ENCODE data around the gene SMARCD3. TPM values are rescaled to one million over a fixed set of nuclear protein-coding genes. Genes with fewer than 3 reads are reported as not detected.

SMARCD3 gene
- total and polyA plus RNA-seq, 2 of the 8 experiments (the other 6 are each of a cell fraction or from before 2014, with no cell fraction given), result 3.0 to 5.6 TPM

GRCh38 chr7:151226875-151227782 is 21.4 kb downstream of the SMARCD3 start, which contains the start of gene ABCF2:
Gene ABCF2 (minus strand): TSS chr7:151227205. CDS start chr7:151226458, 747 bp downstream.
- H3K9ac ChIP-seq (replicated peaks in 1 of 4; ENCODE audit: extremely low read depth in 1 of 4, low read depth in 3 of 4, low read length in 3 of 4), result peak within 1 kb of the TSS; percentile 65 to 75 (median 70)
- no peak within 1 kb of the TSS for H3K14ac ChIP-seq (ENCODE audit: insufficient read length)
- H3K23ac ChIP-seq (ENCODE audit: insufficient read length), result no peak within 1 kb of the TSS
- H3K36me3 ChIP-seq (ENCODE audit: control insufficient read depth in 2 of 4, insufficient read depth in 4 of 4, low read length in 3 of 4), result peaks cover 11 to 30% (median 26%) of the 10 kb centered on the region in 4 experiments
- POLR2A ChIA-PET (ENCODE audit: partially characterized antibody), result interaction anchor here (0.8 to 3.2 kb wide), 20 partner anchors 9 to 166 kb away, joined by 3 to 36 read pairs (median 4); partner anchors contain the start of gene H2BK1
- FAIRE-seq (no peak), DNase-seq (ENCODE audit: low read depth in 1 of 2, low spot score in 2 of 2) (peak; percentile 95 to 99)
- no peak within 1 kb of the TSS for H2BK15ac ChIP-seq (ENCODE audit: low read length)
- H3K79me2 ChIP-seq (ENCODE audit: control insufficient read depth in 1 of 2, insufficient read depth in 2 of 2, low read length in 2 of 2), result peaks cover 0 to 18% of the 10 kb centered on the region in 2 experiments; a peak in 2 of 4 replicates
- peaks cover 7% of the 10 kb centered on the region; the same call in 1 of the 2 replicates for H3K79me1 ChIP-seq (ENCODE audit: low read depth, low read length)
- peak within 1 kb of the TSS; percentile 83 to 95 (median 90) for H3K4me3 ChIP-seq (ENCODE audit: extremely low read depth in 1 of 4, insufficient read depth in 2 of 4, low read depth in 3 of 4, low read length in 4 of 4)
- H2BK12ac ChIP-seq (ENCODE audit: low read depth, low read length), result no peak within 1 kb of the TSS
- H3K4me2 ChIP-seq (ENCODE audit: insufficient read depth in 1 of 2, low read depth in 2 of 2, low read length in 2 of 2), result peak within 1 kb of the TSS; percentile 83 to 86
- H3K4ac ChIP-seq (replicated peaks; ENCODE audit: insufficient read length, low read depth, low read length), result no peak within 1 kb of the TSS
- no peak within 1 kb of the TSS; the same call in 1 of the 2 replicates for H4K8ac ChIP-seq (ENCODE audit: extremely low read depth, insufficient read depth, low read length)
- peak within 1 kb of the TSS; percentile 69; the same call in 1 of the 2 replicates for H2BK5ac ChIP-seq (ENCODE audit: low read depth, low read length)
- no peaks in the 10 kb centered on the region for H3K27me3 ChIP-seq (replicated peaks in 1 of 4; ENCODE audit: control insufficient read depth in 3 of 4, extremely low read depth in 1 of 4, insufficient read depth in 3 of 4, low read length in 3 of 4)
- H4K91ac ChIP-seq (replicated peaks; ENCODE audit: insufficient read length, low read length), result peak within 1 kb of the TSS; percentile 41
- peaks cover 15% of the 10 kb centered on the region for H3K23me2 ChIP-seq (ENCODE audit: low read depth, low read length)
- no peak within 1 kb of the TSS for H2BK120ac ChIP-seq (replicated peaks; ENCODE audit: low read depth, low read length)
- WGBS, 2 experiments (ENCODE audit: extremely low coverage in 1 of 2, insufficient coverage in 1 of 2, insufficient read length in 1 of 2, insufficient replicate concordance in 2 of 2, low coverage in 1 of 2, low lambda C conversion rate in 2 of 2, missing lambda C conversion rate in 1 of 2), result 2% methylated on average over 47 of the region's 68 CpGs; no CpG with 5 or more reads in 1 of the 2 experiments
- peak within 1 kb of the TSS; percentile 56; the same call in 1 of the 2 replicates for H3K27ac ChIP-seq (ENCODE audit: low read depth, low read length)
- H4K20me1 ChIP-seq (replicated peaks in 1 of 2; ENCODE audit: control insufficient read depth in 1 of 2, insufficient read depth in 2 of 2, low read length in 2 of 2), result peaks cover 0 to 3% of the 10 kb centered on the region in 2 experiments
- H3K56ac ChIP-seq (replicated peaks; ENCODE audit: insufficient read length, low read depth, low read length), result peak within 1 kb of the TSS; percentile 88
- peak within 1 kb of the TSS; percentile 80 for H4K5ac ChIP-seq (ENCODE audit: insufficient read length, low read depth, low read length)
- no peak within 1 kb of the TSS for H2BK20ac ChIP-seq (ENCODE audit: low read length)
- H3K9me3 ChIP-seq (ENCODE audit: insufficient read depth in 2 of 2, low read depth in 1 of 2, low read length in 1 of 2), result no peaks in the 10 kb centered on the region
- CTCF ChIA-PET (ENCODE audit: partially characterized antibody), result interaction anchor here (0.6 to 5.9 kb wide), 15 partner anchors 9 to 210 kb away, joined by 3 to 49 read pairs (median 3); no protein-coding TSS in a partner anchor
- peaks cover 2 to 9% (median 7%) of the 10 kb centered on the region in 4 experiments; a peak in 5 of 7 replicates for H3K4me1 ChIP-seq (replicated peaks in 1 of 4; ENCODE audit: control insufficient read depth in 3 of 4, insufficient read depth in 4 of 4, low read length in 3 of 4)
- H2AFZ ChIP-seq (ENCODE audit: low read length), result peak within 1 kb of the TSS; percentile 79; the same call in 1 of the 2 replicates
- peak within 1 kb of the TSS; percentile 55 for H3K18ac ChIP-seq (ENCODE audit: extremely low read depth, low read length)
- no peak within 1 kb of the TSS for H2AK5ac ChIP-seq (ENCODE audit: low read depth, low read length)
- TF ChIP-seq SIN3A (conservative IDR thresholded peaks at IDR 0.05 in 1 of 2, IDR thresholded peaks at IDR 0.05 in 1 of 2; ENCODE audit: low read depth in 1 of 2, low read length in 2 of 2) (peak in 1 of 2 experiments; percentile 70; a peak in 2 of 4 replicates), EGR1 (IDR thresholded peaks at IDR 0.05; ENCODE audit: borderline replicate concordance, low read depth, low read length) (no peak), RBBP5 (IDR thresholded peaks at IDR 0.05; ENCODE audit: borderline replicate concordance, low read depth, low read length) (0 out of 2 replicates have a peak, but pooled peaks have one; percentile 67), SAP30 (IDR thresholded peaks at IDR 0.05; ENCODE audit: insufficient read depth, insufficient replicate concordance, low read length) (peak; percentile 43), CHD2 (IDR thresholded peaks at IDR 0.05; ENCODE audit: low read length) (no peak; the same call in 1 of the 2 replicates), KDM5A (IDR thresholded peaks at IDR 0.05; ENCODE audit: low read length) (0 out of 2 replicates have a peak, but pooled peaks have one; percentile 12), KDM4A (IDR thresholded peaks at IDR 0.05; ENCODE audit: low read depth, low read length, severe bottlenecking) (peak; percentile 42), NANOG (IDR thresholded peaks at IDR 0.05; ENCODE audit: insufficient read depth, low read depth, low read length, poor library complexity, severe bottlenecking) (no peak), POLR2A (IDR thresholded peaks at IDR 0.05; ENCODE audit: control extremely low read depth in 1 of 2, low read depth in 2 of 2, low read length in 2 of 2) (peak; percentile 56 to 76; a peak in 2 of 3 replicates)

Data from H1 (cell line).